OCI-LY3 (cell line): ENCODE results near the gene CTDP1.

Source experiments
- CTCF ChIP-seq: fragments of 200-600, 300-600 bp; sonication (generic); IDR thresholded peaks from 2 replicates; pipeline ENCODE4 v1.5.1; 2014; ENCODE audit warnings: antibody characterized with exemption, low read length, low read depth
- EZH2phosphoT487 ChIP-seq: fragments of 200-600 bp; shearing (Covaris generic); IDR thresholded peaks from 2 replicates; pipeline ENCODE4 v1.6.1; 2018; ENCODE audit warnings: antibody characterized with exemption, mixed run types, low read depth

- no peak for TF ChIP-seq CTCF
- TF ChIP-seq EZH2phosphoT487 = no peak
Observed at GRCh38 chr18:79680100-79680879, 687 bp downstream of the CTDP1 start.
